Measurements from ENCODE around the gene PCSK7.
A peak's percentile ranks its signal among the peaks of the same experiment; 100 is the strongest.
"Not testable (repeated sequence)": the region's sequence is repeated elsewhere in the genome, so short reads cannot be mapped to it uniquely, and the experiment has no call there.

The PCSK7 gene

DNA sequence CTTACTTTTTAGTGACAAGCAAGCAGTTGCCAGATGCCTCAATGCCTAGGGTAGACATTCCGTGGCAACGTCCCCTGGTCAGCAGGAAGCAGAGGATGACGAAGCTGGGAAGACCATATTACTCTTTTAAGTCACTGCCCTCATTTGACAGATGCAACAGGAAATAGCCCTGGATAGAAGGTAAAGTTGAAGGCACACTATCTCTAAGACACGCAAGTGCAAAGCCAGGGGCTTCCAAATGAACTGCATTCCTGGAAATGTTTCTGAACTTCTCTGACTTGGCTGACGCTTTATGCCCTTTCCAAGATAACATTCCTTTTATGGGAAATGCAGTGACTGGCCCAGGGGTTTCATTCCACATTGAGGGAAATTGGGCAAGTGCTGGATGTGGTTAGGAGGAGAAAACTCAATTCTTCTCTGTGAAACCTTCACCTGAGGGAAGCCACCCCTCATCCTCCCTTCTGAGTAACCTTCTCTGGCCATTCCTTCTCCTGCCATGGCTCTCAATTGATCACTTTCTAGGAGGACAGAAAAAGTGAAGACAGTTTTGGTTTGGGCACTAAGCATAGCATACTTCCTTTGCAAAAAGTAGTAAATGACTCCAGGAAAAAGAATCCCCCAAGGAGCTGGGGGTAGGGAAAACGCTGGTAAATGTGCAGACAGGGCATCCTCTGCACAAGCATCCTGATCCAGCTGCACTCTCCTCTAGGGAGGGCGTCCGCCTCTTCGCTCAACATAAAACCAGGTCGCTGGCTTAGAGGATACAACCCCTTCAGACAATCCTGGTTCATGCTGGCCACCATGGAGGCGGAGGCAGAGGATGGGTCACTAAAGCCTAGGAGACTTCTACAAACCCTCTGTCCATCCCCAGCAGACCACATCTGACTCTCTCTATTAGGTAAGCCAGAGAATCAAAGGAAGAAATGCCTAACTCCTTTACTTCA, 14.5 kb downstream of the PCSK7 start:
- no peak for DNase-seq (ENCODE audit: low spot score)

DNA sequence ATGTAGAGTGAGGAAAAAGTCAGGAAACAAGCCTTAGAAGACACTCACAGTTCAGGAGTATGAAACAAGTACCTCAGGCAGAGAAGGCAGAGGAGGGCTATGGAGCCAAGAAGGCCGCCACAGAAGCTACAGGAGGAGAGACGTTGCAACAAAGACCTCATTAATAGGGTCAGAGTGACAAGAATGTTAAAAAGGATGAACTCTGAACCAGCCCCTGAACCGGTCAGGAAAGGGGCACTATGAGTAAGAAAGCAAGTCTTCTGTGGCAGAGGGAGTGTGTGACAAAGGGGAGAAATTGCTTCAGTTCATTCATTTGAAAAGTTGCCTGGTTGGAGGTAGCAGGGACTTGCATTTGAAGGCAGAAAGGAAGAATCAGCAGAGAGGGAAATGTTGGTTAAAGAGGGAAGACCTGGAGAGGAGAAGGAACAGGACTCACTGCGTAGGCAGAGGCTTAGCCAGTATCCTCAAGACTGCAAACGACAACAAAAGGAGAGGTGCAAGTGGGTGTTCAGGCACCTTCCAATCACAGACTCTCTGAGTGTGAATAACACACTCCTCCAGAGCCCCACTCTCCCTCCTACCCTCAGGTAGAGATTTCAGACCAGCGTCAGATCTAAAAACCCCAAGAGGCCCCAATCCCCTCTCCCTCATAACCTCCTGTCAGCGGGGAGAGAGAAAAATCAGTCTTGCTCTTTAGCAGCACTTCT, 17.3 kb downstream of the PCSK7 start:
- DNase-seq (ENCODE audit: low spot score): no peak

DNA sequence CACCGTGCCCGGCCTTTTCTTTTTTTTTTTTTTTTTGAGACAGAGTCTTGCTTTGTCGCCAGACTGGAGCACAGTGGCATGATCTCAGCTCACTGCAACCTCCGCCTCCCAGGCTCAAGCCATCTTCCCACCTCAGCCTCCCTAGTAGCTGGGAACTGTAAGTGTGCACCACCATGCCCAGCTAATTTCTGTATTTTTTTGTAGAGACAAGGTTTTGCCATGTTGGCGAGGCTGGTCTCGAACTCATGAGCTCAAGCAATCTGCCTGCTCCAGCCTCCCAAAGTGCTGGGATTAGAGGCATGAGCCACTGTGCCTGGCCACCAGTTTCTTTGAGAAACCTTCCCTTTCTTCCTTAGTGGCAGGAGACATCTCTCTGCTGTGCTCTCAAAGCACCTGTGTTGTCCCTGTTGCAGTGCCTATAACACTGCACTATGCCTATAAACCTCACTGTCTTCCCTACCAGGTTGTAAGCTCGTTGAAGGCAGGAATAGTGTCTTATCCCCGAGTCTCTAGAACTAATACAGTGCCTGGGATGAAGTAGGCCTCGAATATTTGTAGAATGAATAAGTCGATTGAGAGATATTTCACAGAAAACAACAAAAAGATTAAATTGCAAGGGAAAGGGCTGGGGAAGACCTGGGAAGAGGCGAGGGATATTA, 19.0 kb downstream of the PCSK7 start:
- no peak for DNase-seq (ENCODE audit: low spot score)

DNA sequence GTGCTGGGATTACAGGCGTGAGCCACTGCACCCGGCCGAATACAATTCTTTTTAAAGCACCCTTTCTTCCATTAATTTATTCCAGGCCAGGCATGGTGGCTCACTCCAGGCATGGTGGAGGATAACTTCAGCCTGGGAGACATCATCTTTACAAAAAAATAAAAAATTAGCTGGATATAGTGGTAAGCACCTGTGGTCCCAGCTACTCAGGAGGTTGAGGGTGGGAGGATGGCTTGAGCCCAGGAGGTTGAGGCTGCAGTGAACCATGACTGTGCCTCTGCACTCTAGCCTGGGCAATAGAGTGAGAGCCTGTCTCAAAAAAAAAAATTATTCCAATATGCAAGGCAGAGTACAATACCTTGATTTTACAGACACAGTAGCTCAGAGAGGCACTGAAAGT, 21.3 kb downstream of the PCSK7 start:
- no peak for DNase-seq (ENCODE audit: low spot score)

DNA sequence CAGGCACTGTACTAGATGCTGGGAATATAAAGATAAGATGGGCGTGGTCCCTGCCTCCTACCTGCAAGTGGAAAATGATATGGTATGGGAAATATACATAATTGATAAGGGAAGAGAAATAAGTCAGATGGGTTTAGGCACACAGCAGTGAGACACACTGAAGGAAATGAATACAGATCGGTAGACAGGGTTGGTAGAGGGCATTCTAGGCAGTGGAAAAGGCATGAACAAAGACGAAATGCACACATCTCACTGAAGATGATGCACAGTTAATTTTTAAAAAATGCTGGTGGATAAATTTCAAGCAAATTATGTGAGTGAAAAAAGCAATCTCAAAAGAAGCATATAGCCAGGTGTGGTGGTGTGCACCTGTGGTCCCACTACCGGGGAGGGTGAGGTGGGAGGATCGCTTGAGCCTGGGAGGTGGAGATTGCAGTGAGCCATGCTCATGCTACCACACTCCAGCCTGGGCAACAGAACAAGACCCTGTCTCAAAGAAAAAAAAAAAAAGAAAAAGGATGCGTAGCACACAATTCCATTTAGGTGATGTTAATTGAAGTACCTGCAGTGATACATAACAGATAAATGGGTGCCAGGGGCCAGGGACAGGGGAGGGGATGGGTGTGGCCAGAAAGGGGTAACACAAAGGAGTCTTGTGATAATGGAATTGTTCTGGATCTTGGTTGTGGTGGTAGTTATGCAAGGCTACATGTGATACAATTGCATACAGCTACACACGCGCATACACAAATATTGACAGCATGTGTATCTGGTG, 22.3 kb downstream of the PCSK7 start:
- DNase-seq (ENCODE audit: low spot score): not testable (repeated sequence)

DNA sequence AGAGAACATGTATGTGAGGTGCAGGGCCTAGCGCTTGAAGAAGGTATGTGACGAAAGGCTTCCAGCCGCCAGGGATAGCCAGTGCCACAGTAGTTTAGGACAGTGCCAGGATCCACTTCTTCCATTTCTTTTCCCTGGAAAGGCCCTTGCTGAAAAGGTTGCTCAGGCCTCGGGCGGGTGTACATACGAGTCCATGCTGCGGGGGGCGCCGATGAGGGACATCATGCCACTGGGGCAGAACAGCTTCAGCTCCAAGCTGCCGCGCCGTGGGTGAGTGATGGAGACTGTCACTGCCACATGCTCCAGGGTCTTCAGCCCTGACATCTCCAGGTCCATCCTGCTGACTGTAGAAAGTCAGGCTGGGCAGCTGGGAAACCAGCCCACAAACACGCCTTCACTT, 23.2 kb downstream of the PCSK7 start:
- DNase-seq (ENCODE audit: low spot score): not testable (repeated sequence)

DNA sequence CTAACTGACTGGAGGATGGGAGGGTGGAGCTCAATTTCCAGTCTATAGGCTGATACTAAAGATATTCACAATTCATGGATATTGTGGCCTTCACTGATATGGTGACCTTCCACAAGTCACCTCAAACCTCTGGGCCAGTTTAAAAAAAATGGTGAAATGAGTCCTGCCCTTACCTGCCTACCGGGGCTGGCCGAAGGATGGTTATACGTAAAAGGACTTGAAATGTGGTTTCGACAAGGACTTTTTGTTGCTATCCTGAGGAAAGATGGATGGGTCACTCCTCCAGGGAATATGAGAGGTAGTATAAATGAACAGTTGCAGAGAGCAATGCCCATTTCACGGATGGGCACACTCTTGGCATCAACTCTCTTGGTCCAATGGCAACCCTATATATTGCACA, 24.4 kb downstream of the PCSK7 start:
- DNase-seq (ENCODE audit: low spot score): not testable (repeated sequence)

DNA sequence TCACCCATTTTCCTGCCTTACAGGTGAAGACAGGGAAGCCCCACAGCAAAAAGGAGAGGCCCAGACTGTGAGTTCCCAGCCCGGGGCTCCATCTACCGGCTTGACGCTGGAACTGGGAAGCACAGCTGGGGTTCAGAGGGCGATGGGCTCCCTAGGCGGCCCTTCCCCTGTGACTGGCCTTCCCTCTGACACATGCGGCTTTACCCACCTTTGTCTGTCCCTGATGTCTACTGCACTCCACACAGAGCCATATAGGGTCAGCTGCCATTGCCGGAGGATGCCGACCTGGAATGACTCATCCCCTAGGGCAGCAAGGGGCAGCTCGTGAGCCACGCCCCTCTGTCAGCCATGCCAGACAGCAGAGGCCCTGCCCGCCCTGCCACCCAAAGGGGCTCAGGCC, 25.0 kb downstream of the PCSK7 start:
- DNase-seq (ENCODE audit: low spot score): not testable (repeated sequence)

DNA sequence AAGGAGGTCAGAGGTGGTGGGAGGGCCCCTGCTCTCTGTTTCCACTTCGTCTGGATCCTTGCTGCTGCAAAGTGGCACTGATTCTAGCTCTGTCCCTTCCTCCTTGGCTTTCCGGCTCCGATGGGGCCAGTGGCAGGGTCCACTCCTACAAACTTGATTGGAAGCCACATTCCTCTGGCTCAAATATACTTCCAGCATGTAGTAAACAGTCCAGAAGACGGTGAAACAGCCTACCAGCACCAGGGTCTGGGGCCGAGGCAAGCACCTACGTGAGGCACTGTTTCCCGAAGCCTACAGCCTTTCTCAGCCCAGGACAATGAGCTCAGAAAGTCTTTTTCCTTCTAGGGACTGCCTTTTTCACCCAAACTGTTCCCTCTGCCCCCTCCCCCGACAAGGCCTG, 25.8 kb downstream of the PCSK7 start:
- not testable (repeated sequence) for DNase-seq (ENCODE audit: low spot score)

DNA sequence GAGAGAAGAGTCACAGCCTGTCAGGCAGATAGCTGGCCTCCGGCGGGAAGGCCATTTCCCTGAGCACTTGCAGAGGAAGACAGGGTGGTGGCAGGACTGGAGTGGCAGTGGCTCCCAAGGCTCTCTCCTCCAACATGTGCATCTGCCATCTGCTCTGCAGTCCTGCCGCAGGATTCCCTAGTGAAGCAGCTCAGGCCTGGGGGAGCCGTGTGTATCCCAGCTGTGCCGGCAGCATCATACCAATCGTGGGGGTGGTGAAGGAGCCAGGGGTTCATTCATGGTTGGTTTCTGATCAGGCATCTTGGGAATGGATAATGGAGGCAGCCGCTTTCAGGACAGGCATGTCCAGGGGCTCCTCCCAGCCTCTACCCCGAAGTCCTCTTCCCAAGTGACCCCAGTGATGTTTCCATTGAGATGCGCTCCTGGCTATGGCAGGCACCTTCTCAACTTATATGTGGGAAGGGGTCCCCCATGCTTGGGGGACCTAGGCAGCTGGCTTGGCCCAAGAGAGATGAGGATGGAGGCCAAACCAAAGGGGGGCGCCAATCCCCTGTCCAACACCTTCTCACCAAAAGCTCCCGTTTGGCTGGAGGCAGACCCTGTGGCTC, 26.6 kb downstream of the PCSK7 start:
- DNase-seq (ENCODE audit: low spot score): no peak

DNA sequence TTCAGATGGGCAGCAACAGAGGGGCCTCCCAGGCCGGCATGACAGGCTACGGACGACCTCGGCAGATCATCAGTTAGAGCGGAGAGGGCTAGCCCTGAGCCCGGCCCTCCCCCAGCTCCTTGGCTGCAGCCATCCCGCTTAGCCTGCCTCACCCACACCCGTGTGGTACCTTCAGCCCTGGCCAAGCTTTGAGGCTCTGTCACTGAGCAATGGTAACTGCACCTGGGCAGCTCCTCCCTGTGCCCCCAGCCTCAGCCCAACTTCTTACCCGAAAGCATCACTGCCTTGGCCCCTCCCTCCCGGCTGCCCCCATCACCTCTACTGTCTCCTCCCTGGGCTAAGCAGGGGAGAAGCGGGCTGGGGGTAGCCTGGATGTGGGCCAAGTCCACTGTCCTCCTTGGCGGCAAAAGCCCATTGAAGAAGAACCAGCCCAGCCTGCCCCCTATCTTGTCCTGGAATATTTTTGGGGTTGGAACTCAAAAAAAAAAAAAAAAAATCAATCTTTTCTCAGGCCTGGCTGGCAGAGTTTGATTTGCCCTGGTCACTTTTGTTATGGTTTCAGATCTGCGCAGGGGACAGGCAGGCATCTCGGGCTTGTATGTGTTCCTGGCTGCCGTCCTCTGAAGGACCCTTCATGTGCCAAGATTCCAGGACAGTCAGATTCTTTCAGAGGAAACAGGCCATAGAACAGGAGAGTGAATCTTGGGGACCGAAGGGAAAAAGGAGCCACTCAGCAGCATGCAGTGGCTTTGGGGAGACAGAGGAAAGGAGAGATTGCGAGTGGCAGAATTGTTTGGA, 27.4 kb downstream of the PCSK7 start:
- DNase-seq (ENCODE audit: low spot score): no peak

DNA sequence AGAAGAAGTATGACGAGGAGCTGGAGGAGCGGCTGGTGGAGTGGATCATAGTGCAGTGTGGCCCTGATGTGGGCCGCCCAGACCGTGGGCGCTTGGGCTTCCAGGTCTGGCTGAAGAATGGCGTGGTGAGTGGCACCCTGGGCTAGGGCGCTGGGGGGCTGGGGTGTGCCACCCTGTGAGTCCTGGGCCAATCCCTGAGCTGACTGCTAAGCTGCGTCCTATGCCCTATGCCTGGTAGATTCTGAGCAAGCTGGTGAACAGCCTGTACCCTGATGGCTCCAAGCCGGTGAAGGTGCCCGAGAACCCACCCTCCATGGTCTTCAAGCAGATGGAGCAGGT, 28.8 kb downstream of the PCSK7 start:
- no peak for DNase-seq (ENCODE audit: low spot score)

DNA sequence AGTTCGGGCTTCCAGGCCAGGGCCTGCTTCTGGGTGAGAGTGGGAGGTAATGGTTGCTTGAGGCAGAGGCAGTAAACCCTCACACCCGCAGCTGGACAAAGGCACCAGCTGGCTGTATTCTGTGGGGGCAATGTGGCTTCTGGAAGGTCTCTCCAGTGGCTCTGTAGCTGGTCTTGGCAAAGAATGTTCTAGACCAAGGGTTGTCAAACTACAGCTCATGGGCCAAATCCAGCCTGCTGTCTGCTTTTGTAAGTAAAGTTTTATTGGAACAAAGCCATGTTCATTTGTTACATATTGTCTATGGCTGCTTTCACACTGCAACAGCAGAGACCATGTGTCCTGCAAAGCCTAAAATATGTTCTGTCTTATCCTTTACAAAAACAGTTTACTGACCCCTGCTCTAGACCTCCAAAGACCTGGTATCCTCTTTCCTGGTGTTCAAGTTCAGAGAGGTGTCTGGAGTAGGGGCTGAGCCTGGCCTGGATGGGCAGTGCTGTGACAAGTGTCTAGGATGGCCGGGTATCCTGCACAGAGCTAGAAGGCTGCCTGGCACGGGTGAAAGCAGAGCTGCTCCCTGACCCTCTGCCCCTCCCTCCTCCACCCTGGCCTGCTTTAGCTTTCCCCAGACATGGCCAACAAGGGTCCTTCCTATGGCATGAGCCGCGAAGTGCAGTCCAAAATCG, 29.3 kb downstream of the PCSK7 start:
- no peak for DNase-seq (ENCODE audit: low spot score)

DNA sequence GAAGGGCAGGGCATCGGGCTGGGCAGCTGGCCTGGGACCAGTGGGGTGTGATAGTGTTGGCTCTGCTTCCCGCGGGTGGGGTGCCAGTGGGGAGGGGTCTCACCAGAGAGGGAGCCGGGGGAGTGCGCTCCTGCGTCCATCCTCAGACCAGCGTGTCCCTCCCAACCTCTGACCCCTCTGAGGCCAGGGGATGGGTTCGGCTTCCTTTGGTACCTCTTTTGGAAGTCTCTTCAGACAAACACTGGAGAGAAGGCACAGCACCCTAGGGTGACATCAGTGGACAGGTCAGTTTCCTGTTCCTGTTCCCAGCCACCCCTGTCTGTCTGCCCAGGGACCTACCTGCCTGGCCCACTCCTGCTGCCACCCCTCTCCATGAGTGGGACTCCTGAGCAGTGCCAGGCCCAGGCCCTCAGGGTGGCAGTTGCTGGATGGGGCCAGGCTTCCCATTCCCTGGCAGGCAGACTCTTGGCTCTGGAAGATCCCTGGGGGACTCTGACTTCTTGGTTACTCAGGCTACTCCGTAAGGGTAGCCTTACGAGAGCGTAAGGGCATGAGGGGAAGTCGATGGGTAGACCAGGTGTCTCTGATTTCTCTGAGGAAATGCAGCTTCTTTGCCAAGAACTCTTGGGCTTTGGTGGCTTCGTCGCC, 30.1 kb downstream of the PCSK7 start:
- no peak for DNase-seq (ENCODE audit: low spot score)

DNA sequence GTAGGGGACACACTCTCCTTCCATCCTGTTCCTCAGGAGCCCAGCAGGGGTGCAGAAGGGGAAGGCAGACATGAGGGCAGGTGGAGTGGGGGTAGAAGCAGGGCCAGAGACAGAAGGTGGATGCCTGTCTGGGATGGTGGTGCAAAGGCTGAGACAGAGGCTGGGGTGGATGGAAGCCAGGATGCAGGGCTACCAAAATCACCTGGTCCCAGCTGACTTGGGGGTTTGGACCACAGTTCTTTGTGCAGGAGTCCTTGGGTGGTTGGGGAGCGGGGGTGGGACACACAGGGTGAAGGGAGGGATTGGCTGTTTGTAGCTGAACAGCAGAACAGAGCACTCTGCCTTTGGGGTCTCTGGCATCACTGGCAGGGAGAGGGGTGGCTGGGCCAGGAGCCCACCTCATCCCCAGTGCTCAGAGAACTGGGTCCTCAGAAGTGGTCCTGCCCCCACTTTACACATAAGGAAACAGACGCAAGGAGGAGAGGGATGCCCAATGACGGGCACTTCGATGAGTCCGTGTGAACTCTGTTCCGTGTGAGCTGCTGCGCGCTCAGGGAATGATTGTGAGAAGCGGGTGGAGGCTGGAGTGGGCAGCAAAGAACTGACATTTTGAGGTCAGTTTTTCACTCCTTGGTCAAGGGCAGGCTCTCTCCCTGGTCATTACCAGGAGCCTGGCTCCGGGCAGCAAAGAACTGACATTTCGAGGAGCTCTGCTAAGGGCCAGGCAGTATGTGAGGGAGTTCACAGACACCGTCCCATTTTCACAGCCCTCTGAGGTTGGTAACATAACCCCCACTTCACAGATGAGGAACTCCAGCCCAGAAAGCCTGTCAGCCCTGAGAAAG, 30.8 kb downstream of the PCSK7 start:
- no peak for DNase-seq (ENCODE audit: low spot score)

DNA sequence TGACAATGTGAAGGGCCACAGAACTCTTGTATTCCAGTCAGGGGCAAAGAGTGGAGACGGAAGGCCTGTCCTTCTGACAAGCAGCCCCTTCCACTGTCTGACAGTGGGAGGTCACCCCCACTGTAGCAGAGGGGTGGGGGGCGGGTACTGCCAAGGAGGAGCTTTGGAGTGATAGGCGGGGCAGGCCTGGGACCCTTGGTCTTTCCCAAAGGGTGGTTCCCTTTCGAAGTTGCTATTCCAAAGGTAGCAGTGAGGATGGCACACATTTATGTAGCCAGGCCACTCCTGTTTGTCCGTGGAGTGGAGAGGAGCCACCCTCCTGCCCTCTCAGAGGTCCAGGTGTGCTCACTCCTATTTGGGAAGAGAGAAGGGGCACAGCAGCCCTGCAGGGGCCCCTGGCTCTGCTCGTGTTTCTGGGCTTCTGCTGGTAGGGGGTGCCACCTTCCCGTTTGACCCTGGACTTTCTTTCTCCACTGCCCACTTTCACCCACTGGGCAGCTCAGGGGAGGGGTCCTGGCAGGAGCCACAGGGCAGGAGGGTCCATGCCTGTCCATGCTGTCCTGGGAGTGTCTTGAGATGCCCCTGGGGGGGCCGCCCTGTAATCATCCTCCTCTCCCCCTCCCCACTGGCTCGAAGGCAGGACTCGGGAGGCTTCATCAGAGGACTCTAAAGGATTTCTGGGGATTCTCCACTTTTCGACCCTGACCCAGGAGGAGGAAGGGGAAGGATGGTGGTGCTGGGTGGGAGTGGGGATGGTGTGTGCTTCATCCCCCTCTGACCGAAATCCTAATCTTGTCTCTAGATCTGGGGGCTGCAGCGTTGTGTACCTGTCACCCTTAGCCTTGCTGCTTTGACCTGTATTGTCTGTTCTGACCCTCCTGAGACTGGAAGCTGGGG, 31.7 kb downstream of the PCSK7 start:
- DNase-seq (ENCODE audit: low spot score): no peak

DNA sequence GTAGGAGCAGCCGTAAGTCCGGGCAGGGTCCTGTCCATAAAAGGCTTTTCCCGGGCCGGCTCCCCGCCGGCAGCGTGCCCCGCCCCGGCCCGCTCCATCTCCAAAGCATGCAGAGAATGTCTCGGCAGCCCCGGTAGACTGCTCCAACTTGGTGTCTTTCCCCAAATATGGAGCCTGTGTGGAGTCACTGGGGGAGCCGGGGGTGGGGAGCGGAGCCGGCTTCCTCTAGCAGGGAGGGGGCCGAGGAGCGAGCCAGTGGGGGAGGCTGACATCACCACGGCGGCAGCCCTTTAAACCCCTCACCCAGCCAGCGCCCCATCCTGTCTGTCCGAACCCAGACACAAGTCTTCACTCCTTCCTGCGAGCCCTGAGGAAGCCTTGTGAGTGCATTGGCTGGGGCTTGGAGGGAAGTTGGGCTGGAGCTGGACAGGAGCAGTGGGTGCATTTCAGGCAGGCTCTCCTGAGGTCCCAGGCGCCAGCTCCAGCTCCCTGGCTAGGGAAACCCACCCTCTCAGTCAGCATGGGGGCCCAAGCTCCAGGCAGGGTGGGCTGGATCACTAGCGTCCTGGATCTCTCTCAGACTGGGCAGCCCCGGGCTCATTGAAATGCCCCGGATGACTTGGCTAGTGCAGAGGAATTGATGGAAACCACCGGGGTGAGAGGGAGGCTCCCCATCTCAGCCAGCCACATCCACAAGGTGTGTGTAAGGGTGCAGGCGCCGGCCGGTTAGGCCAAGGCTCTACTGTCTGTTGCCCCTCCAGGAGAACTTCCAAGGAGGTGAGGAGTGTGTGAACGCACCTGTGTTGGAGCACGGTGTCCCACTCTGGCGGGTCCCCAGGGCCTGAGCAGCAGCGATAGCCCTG, 32.6 kb downstream of the PCSK7 start, which contains the start of gene TAGLN:
TAGLN (plus strand) TSS at position 318 of the 863 bp plus-strand sequence. CDS start 3,644 bp downstream, outside the sequence.
- DNase-seq (ENCODE audit: low spot score): peak; percentile 50
